Gastroesophageal sphincter (tissue), 3 donors: ENCODE data around the gene MRGPRG.

Experiments
- EP300 ChIP-seq: sonication (generic); formaldehyde crosslinking; IDR thresholded peaks from one replicate; pipeline ENCODE4 v1.6.1; 2017; ENCODE audit warnings: antibody characterized with exemption, mild to moderate bottlenecking
- POLR2A ChIP-seq, 2 donors: fragments of 450-650 bp; IDR thresholded peaks; one replicate each; pipeline ENCODE4 v1.6.1; 2017; ENCODE audit warnings: antibody characterized with exemption in 2 of 2, mild to moderate bottlenecking in 2 of 2, moderate library complexity in 1 of 2
- POLR2AphosphoS5 ChIP-seq: sonication (generic); formaldehyde crosslinking; IDR thresholded peaks from one replicate; pipeline ENCODE4 v1.6.1; 2017; ENCODE audit warnings: antibody characterized with exemption
- TF ChIP-seq, protein P1 (sequence below), 4 experiments: fragments of 200-600 bp in 2 of 4; fragments of 450-650 bp in 2 of 4; sonication (generic) in 1 of 4; IDR thresholded peaks; one replicate each; pipeline ENCODE4 v1.5.1; 2017 to 2019; ENCODE audit warnings: antibody characterized with exemption in 4 of 4, mild to moderate bottlenecking in 2 of 4, moderate library complexity in 2 of 4

- TF ChIP-seq, protein P1, sequence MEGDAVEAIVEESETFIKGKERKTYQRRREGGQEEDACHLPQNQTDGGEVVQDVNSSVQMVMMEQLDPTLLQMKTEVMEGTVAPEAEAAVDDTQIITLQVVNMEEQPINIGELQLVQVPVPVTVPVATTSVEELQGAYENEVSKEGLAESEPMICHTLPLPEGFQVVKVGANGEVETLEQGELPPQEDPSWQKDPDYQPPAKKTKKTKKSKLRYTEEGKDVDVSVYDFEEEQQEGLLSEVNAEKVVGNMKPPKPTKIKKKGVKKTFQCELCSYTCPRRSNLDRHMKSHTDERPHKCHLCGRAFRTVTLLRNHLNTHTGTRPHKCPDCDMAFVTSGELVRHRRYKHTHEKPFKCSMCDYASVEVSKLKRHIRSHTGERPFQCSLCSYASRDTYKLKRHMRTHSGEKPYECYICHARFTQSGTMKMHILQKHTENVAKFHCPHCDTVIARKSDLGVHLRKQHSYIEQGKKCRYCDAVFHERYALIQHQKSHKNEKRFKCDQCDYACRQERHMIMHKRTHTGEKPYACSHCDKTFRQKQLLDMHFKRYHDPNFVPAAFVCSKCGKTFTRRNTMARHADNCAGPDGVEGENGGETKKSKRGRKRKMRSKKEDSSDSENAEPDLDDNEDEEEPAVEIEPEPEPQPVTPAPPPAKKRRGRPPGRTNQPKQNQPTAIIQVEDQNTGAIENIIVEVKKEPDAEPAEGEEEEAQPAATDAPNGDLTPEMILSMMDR (IDR thresholded peaks at IDR 0.05), result no peak
- TF ChIP-seq POLR2A (IDR thresholded peaks at IDR 0.05) (no peak), POLR2AphosphoS5 (no peak), EP300 (no peak)
These were observed 32.3 kb downstream of the MRGPRG start for GRCh38 chr11:3186166-3186953.
